ELR (cell line): ENCODE measurements around the gene HSPB6.
A peak's percentile ranks its signal among the peaks of the same experiment; 100 is the strongest.
"Not testable (repeated sequence)": the region's sequence is repeated elsewhere in the genome, so short reads cannot be mapped to it uniquely, and the experiment has no call there.

Source experiments
- DNase-seq: peaks from one replicate; pipeline ENCODE4 v3.0.0-alpha.2; 2015; ENCODE audit warnings: low read depth

Gene HSPB6

GRCh38 chr19:35731779-35732405 is 24.9 kb downstream of the HSPB6 start:
- DNase-seq: no peak

- DNase-seq: no peak
These were observed 25.5 kb downstream of the HSPB6 start for GRCh38 chr19:35731353-35731752.

- no peak for DNase-seq
These were observed 26.5 kb downstream of the HSPB6 start for GRCh38 chr19:35730326-35730725.

GRCh38 chr19:35729763-35730162 is 27.1 kb downstream of the HSPB6 start:
- no peak for DNase-seq

- no peak for DNase-seq
These were observed 27.8 kb downstream of the HSPB6 start for GRCh38 chr19:35729021-35729420.

- no peak for DNase-seq
These were observed 28.7 kb downstream of the HSPB6 start for GRCh38 chr19:35727956-35728706.

GRCh38 chr19:35727053-35727955 is 29.5 kb downstream of the HSPB6 start:
- no peak for DNase-seq

- DNase-seq: no peak
These were observed 31.5 kb downstream of the HSPB6 start for GRCh38 chr19:35725216-35725861.

GRCh38 chr19:35724560-35724959 is 32.3 kb downstream of the HSPB6 start:
- DNase-seq: no peak

- not testable (repeated sequence) for DNase-seq
These were observed 32.7 kb downstream of the HSPB6 start for GRCh38 chr19:35724132-35724531.

GRCh38 chr19:35723671-35724070 is 33.2 kb downstream of the HSPB6 start:
- no peak for DNase-seq

GRCh38 chr19:35722897-35723296 is 33.9 kb downstream of the HSPB6 start:
- no peak for DNase-seq

GRCh38 chr19:35722461-35722860 is 34.4 kb downstream of the HSPB6 start:
- DNase-seq: no peak

GRCh38 chr19:35721374-35721773 is 35.5 kb downstream of the HSPB6 start:
- DNase-seq: no peak

GRCh38 chr19:35720648-35721047 is 36.2 kb downstream of the HSPB6 start:
- DNase-seq: no peak

- no peak for DNase-seq
These were observed 36.7 kb downstream of the HSPB6 start for GRCh38 chr19:35720163-35720524.

GRCh38 chr19:35719402-35720162 is 37.2 kb downstream of the HSPB6 start:
- DNase-seq: no peak

- DNase-seq: peak; percentile 47
These were observed 38.3 kb downstream of the HSPB6 start for GRCh38 chr19:35718345-35719041.

GRCh38 chr19:35717665-35718344 is 39.0 kb downstream of the HSPB6 start, which contains the start of gene KMT2B:
KMT2B (plus strand) TSS chr19:35718003; CDS start chr19:35718019, 16 bp downstream.
- DNase-seq: no peak
